ENCODE results near the gene PACRG. TPM values are rescaled to one million over a fixed set of nuclear protein-coding genes. Genes with fewer than 3 reads are reported as not detected.

PACRG gene
- total and polyA plus RNA-seq, 10 of the 15 experiments (the other 5 are each of a cell fraction or from before 2014, with no cell fraction given) = not detected

- H3K27ac ChIP-seq (ENCODE audit: control insufficient read depth, insufficient read depth) = no peak overlapping the region
- no peak for TF ChIP-seq E4F1 (IDR thresholded peaks at IDR 0.05; ENCODE audit: borderline replicate concordance, partially characterized antibody)
- TF ChIP-seq IRF5 (IDR thresholded peaks at IDR 0.05; ENCODE audit: borderline replicate concordance) = no peak
- no peak for TF ChIP-seq BMI1 (IDR thresholded peaks at IDR 0.05; ENCODE audit: borderline replicate concordance)
- TF ChIP-seq SMAD5 (IDR thresholded peaks at IDR 0.05; ENCODE audit: low read depth) = no peak
- no peak for TF ChIP-seq RB1 (IDR thresholded peaks at IDR 0.05; ENCODE audit: borderline replicate concordance)
- intact Hi-C loops (cut with micrococcal nuclease; ENCODE audit: unreplicated experiment) = no loop called here
- BruUV-seq (replicated peaks) = no TSS peak
- H4K20me1 ChIP-seq (ENCODE audit: control insufficient read depth, insufficient read depth) = no peaks in the 10 kb centered on the region
- WGBS (ENCODE audit: insufficient coverage, insufficient replicate concordance, low lambda C conversion rate, missing lambda C conversion rate) = 23% methylated on average over 8 of the region's 8 CpGs
- H3K36me3 ChIP-seq (ENCODE audit: control insufficient read depth in 2 of 2, insufficient read depth in 2 of 2, low read length in 1 of 2) = no peaks in the 10 kb centered on the region
- no peaks in the 10 kb centered on the region for H3K27me3 ChIP-seq (replicated peaks in 1 of 2; ENCODE audit: control insufficient read depth in 2 of 2, insufficient read depth in 2 of 2, low read length in 1 of 2)
- ChIA-PET RAD21 (ENCODE audit: unreplicated experiment) (no interaction called here), POLR2A (no interaction called here), CTCF (no interaction called here), SMC1A (ENCODE audit: uncharacterized antibody, unreplicated experiment) (interaction anchor here (1.3 kb wide), 1 partner anchor 385 kb away, joined by 3 read pairs; no protein-coding TSS in a partner anchor)
- no peak overlapping the region for H2AFZ ChIP-seq (ENCODE audit: control insufficient read depth, low read depth, low read length)
- no peak overlapping the region for H3K9ac ChIP-seq (ENCODE audit: control insufficient read depth, insufficient read depth, low read length)
- H3K4me2 ChIP-seq (ENCODE audit: control insufficient read depth, insufficient read depth) = no peak overlapping the region
- no peak overlapping the region for H3K4me3 ChIP-seq
- ATAC-seq (no peak), FAIRE-seq (no peak), DNase-seq (ENCODE audit: low read depth, low spot score) (no peak)
- no peaks in the 10 kb centered on the region for H3K79me2 ChIP-seq (ENCODE audit: control insufficient read depth, insufficient read depth, low read length)
- in situ Hi-C loops (cut with MboI) = no loop called here
- H3K4me1 ChIP-seq (ENCODE audit: control insufficient read depth, insufficient read depth, low read length) = no peaks in the 10 kb centered on the region
- H3K9me3 ChIP-seq (replicated peaks; ENCODE audit: control insufficient read depth, insufficient read depth, low read length) = no peaks in the 10 kb centered on the region
Measured at GRCh38 chr6:162941128-162941527, 213.4 kb downstream of the PACRG start.
